Measurements from ENCODE around the gene PLA2G2F.
A peak's percentile ranks its signal among the peaks of the same experiment; 100 is the strongest.

Gene PLA2G2F

GRCh38 chr1:20141466-20141865, 2.3 kb downstream of the PLA2G2F start:
- Histone ChIP-seq H3K27me3 (ENCODE audit: low read depth) (no peaks in the 10 kb centered on the region), H3K9me3 (no peaks in the 10 kb centered on the region), H3K4me1 (no peaks in the 10 kb centered on the region), H3K4me3 (no peak overlapping the region), H3K36me3 (replicated peaks) (no peaks in the 10 kb centered on the region)
- DNase-seq (ENCODE audit: low spot score in 2 of 2): no peak
- in situ Hi-C loops (cut with MboI; ENCODE audit: low sequenced_read_pairs): no loop called here

- Histone ChIP-seq H3K9me3 (no peaks in the 10 kb centered on the region), H3K27me3 (ENCODE audit: low read depth) (no peaks in the 10 kb centered on the region), H3K36me3 (replicated peaks) (no peaks in the 10 kb centered on the region), H3K4me1 (no peaks in the 10 kb centered on the region), H3K4me3 (no peak overlapping the region)
- DNase-seq (ENCODE audit: low spot score in 2 of 2): no peak
- in situ Hi-C loops (cut with MboI; ENCODE audit: low sequenced_read_pairs): no loop called here
These were observed 3.0 kb downstream of the PLA2G2F start for GRCh38 chr1:20142001-20142710.

- Histone ChIP-seq H3K27me3 (ENCODE audit: low read depth) (no peaks in the 10 kb centered on the region), H3K4me3 (no peak overlapping the region), H3K9me3 (no peaks in the 10 kb centered on the region), H3K36me3 (replicated peaks) (no peaks in the 10 kb centered on the region), H3K4me1 (no peaks in the 10 kb centered on the region)
- in situ Hi-C loops (cut with MboI; ENCODE audit: low sequenced_read_pairs): no loop called here
- DNase-seq (ENCODE audit: low spot score in 2 of 2): no peak
These were observed 4.2 kb downstream of the PLA2G2F start for GRCh38 chr1:20143318-20143717.

- Histone ChIP-seq H3K4me1 (no peaks in the 10 kb centered on the region), H3K9me3 (no peaks in the 10 kb centered on the region), H3K36me3 (replicated peaks) (no peaks in the 10 kb centered on the region), H3K27me3 (ENCODE audit: low read depth) (no peaks in the 10 kb centered on the region), H3K4me3 (no peak overlapping the region)
- in situ Hi-C loops (cut with MboI; ENCODE audit: low sequenced_read_pairs): no loop called here
- DNase-seq (ENCODE audit: low spot score in 2 of 2): no peak
These were observed 4.8 kb downstream of the PLA2G2F start for GRCh38 chr1:20143734-20144565.

DNA sequence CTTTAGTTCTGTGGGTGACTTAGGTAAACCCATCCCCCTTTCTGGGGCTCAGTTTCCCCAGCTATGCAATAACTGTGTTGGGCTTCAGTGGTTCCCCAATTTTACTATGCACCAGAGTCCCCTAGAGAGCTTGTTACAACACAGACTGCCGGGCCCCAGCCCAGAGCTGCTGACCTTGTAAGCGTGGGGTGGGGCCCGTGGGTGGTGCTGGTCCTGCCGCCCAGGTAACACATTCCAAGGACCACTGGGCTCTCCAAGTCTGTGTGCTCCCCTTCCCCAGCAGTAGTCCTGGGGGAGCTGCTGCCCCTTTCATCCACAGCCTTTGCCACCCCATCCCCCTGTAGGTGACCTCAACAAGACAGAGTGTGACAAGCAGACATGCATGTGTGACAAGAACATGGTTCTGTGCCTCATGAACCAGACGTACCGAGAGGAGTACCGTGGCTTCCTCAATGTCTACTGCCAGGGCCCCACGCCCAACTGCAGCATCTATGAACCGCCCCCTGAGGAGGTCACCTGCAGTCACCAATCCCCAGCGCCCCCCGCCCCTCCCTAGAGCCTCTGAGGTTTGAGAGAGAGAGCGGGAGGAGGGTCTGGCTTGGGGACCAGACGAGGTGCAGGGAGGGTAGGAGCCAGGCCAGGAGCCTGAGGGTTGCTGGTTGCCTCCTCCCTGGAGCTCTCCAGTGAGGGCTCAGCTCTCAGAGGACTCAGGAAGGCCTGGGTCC, 8.9 kb downstream of the PLA2G2F start:
- Histone ChIP-seq H3K36me3 (replicated peaks) (no peaks in the 10 kb centered on the region), H3K4me3 (no peak overlapping the region), H3K9me3 (no peaks in the 10 kb centered on the region), H3K27me3 (ENCODE audit: low read depth) (no peaks in the 10 kb centered on the region), H3K4me1 (no peaks in the 10 kb centered on the region; the same call in 1 of the 2 replicates)
- DNase-seq (ENCODE audit: low spot score in 2 of 2): no peak
- in situ Hi-C loops (cut with MboI; ENCODE audit: low sequenced_read_pairs): no loop called here

GRCh38 chr1:20148571-20149500, 9.7 kb downstream of the PLA2G2F start:
- Histone ChIP-seq H3K9me3 (no peaks in the 10 kb centered on the region), H3K4me1 (no peaks in the 10 kb centered on the region; the same call in 1 of the 2 replicates), H3K4me3 (no peak overlapping the region), H3K36me3 (replicated peaks) (no peaks in the 10 kb centered on the region), H3K27me3 (ENCODE audit: low read depth) (no peaks in the 10 kb centered on the region)
- in situ Hi-C loops (cut with MboI; ENCODE audit: low sequenced_read_pairs): no loop called here
- DNase-seq (ENCODE audit: low spot score in 2 of 2): no peak

GRCh38 chr1:20149601-20150325, 10.6 kb downstream of the PLA2G2F start:
- no peaks in the 10 kb centered on the region; the same call in 1 of the 2 replicates for H3K4me1 ChIP-seq
- H3K27me3 ChIP-seq (ENCODE audit: low read depth): no peaks in the 10 kb centered on the region
- H3K9me3 ChIP-seq: no peaks in the 10 kb centered on the region
- no peak overlapping the region for H3K4me3 ChIP-seq
- DNase-seq (ENCODE audit: low spot score in 2 of 2): no peak
- no peaks in the 10 kb centered on the region for H3K36me3 ChIP-seq (replicated peaks)
- in situ Hi-C loops (cut with MboI; ENCODE audit: low sequenced_read_pairs): loop anchor here (5.0 kb wide), 1 partner anchor 227 kb away; the partner anchor contains the start of gene PLA2G2E

DNA sequence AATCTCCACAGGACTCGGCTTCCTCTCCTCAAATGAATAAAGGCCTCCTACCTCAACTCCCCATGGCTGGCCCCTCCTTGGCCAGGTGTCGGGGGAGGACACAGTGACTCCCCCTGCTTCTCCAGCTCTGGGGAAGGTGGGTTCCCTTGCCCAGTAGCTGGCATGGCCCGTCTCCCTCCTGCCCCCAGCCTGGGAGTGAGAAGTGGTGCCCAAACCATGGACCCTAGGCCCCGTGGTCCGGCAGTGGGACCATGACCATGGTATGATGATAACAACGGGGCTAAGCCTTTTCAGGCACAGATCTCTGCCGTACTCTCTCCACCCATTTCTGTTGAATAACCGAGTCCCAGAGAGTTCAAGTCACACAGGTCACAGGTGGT, 11.2 kb downstream of the PLA2G2F start:
- no peaks in the 10 kb centered on the region for H3K27me3 ChIP-seq (ENCODE audit: low read depth)
- in situ Hi-C loops (cut with MboI; ENCODE audit: low sequenced_read_pairs): loop anchor here (5.0 kb wide), 1 partner anchor 228 kb away; the partner anchor contains the start of gene PLA2G2E
- H3K4me1 ChIP-seq: no peaks in the 10 kb centered on the region; the same call in 1 of the 2 replicates
- H3K4me3 ChIP-seq: no peak overlapping the region
- H3K9me3 ChIP-seq: no peaks in the 10 kb centered on the region
- H3K36me3 ChIP-seq (replicated peaks): no peaks in the 10 kb centered on the region
- no peak for DNase-seq (ENCODE audit: low spot score in 2 of 2)

GRCh38 chr1:20150969-20151368, 11.8 kb downstream of the PLA2G2F start:
- no peaks in the 10 kb centered on the region for H3K36me3 ChIP-seq (replicated peaks)
- in situ Hi-C loops (cut with MboI; ENCODE audit: low sequenced_read_pairs): loop anchor here (5.0 kb wide), 1 partner anchor 229 kb away; the partner anchor contains the start of gene PLA2G2E
- no peak overlapping the region for H3K4me3 ChIP-seq
- H3K27me3 ChIP-seq (ENCODE audit: low read depth): no peaks in the 10 kb centered on the region
- DNase-seq (ENCODE audit: low spot score in 2 of 2): no peak
- no peaks in the 10 kb centered on the region; the same call in 1 of the 2 replicates for H3K4me1 ChIP-seq
- H3K9me3 ChIP-seq: no peaks in the 10 kb centered on the region

- DNase-seq (ENCODE audit: low spot score in 2 of 2): peak; percentile 55 to 92
These were observed 12.9 kb downstream of the PLA2G2F start for GRCh38 chr1:20151906-20152598.

GRCh38 chr1:20152599-20152930, 13.4 kb downstream of the PLA2G2F start:
- in situ Hi-C loops (cut with MboI; ENCODE audit: low sequenced_read_pairs): loop anchor here (5.0 kb wide), 1 partner anchor 230 kb away; the partner anchor contains the start of gene PLA2G2E
- Histone ChIP-seq H3K9me3 (no peaks in the 10 kb centered on the region), H3K27me3 (ENCODE audit: low read depth) (no peaks in the 10 kb centered on the region), H3K36me3 (replicated peaks) (no peaks in the 10 kb centered on the region), H3K4me3 (no peak overlapping the region), H3K4me1 (no peaks in the 10 kb centered on the region; the same call in 1 of the 2 replicates)
- DNase-seq (ENCODE audit: low spot score in 2 of 2): no peak

More at GRCh38 chr1:20151906-20152598, 12.9 kb downstream of the PLA2G2F start:
- in situ Hi-C loops (cut with MboI; ENCODE audit: low sequenced_read_pairs): loop anchor here (5.0 kb wide), 1 partner anchor 230 kb away; the partner anchor contains the start of gene PLA2G2E
- H3K36me3 ChIP-seq (replicated peaks): no peaks in the 10 kb centered on the region
- H3K9me3 ChIP-seq: no peaks in the 10 kb centered on the region
- no peaks in the 10 kb centered on the region; the same call in 1 of the 2 replicates for H3K4me1 ChIP-seq
- peak overlapping the region; percentile 21 for H3K4me3 ChIP-seq
- no peaks in the 10 kb centered on the region for H3K27me3 ChIP-seq (ENCODE audit: low read depth)

DNA sequence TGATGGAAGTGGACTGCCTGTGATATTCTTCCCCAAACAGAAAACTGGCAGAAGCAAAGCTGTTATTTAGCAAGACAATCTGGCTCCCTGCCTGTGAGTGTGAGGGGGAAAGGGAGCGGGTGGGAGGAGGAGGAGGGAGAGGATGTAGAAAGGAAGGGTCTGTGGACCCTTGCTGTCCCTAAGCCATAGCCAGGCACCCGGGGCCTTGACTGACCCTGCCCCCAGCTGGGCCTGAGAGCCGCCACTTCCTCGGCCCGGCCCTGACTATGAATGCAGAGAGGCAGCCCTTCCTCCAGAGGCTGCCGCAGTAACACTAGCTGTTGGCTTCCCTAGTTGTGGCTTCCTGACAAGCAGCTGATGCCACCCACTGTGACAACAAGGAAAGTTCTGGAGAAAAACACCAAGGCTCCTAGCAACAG, 13.9 kb downstream of the PLA2G2F start:
- H3K9me3 ChIP-seq: no peaks in the 10 kb centered on the region
- H3K36me3 ChIP-seq (replicated peaks): no peaks in the 10 kb centered on the region
- in situ Hi-C loops (cut with MboI; ENCODE audit: low sequenced_read_pairs): loop anchor here (5.0 kb wide), 1 partner anchor 231 kb away; the partner anchor contains the start of gene PLA2G2E
- H3K4me3 ChIP-seq: no peak overlapping the region
- H3K4me1 ChIP-seq: no peaks in the 10 kb centered on the region; the same call in 1 of the 2 replicates
- no peak for DNase-seq (ENCODE audit: low spot score in 2 of 2)
- H3K27me3 ChIP-seq (ENCODE audit: low read depth): no peaks in the 10 kb centered on the region

Measured in HAP-1 (cell line).